Tibial artery (tissue), 4 donors: ENCODE data around the gene SLC66A1.

Source experiments
- DNase-seq, 2 donors: peaks; one replicate each; pipeline ENCODE4 v3.0.0-alpha.2; 2019
- H3K27ac ChIP-seq, 2 donors: fragments of 200-600 bp; sonication (generic) in 1 of 2; 1 replicate in 1 of 2; 2 replicates in 1 of 2; pipeline ENCODE4 v1.5.1; 2018 to 2019; ENCODE audit warnings: mild to moderate bottlenecking in 1 of 2
- H3K27me3 ChIP-seq, 2 donors: fragments of 200-600 bp; sonication (generic) in 1 of 2; one replicate each; pipeline versions ENCODE4 v1.5.1 to v1.6.0; 2016 to 2019
- H3K36me3 ChIP-seq, 3 donors: fragments of 200-600 bp; sonication (generic) in 2 of 3; one replicate each; pipeline ENCODE4 v1.5.1; 2016 to 2019; ENCODE audit warnings: mild to moderate bottlenecking in 2 of 3
- H3K4me1 ChIP-seq, 4 donors: fragments of 200-600 bp; sonication (generic) in 2 of 4; 1 replicate in 3 of 4; 2 replicates in 1 of 4; pipeline ENCODE4 v1.5.1; 2016 to 2019
- H3K4me3 ChIP-seq, 2 donors: fragments of 200-600 bp; sonication (generic) in 1 of 2; 1 replicate in 1 of 2; 2 replicates in 1 of 2; pipeline ENCODE4 v1.5.1; 2018 to 2019; ENCODE audit warnings: mild to moderate bottlenecking in 2 of 2
- H3K9me3 ChIP-seq, 3 donors: fragments of 200-600 bp; sonication (generic) in 1 of 3; one replicate each; pipeline ENCODE4 v1.5.1; 2016 to 2019
- intact Hi-C: fragments of 100-400 bp; cut with DNase I; formaldehyde crosslinking; loops from one replicate; pipeline ENCODE4 v1.15.0; 2023; ENCODE audit warnings: low total_unique reads
- TF ChIP-seq, protein P1 (sequence below), 2 experiments: fragments of 200-600 bp in 1 of 2; fragments of 450-650 bp in 1 of 2; IDR thresholded peaks; one replicate each; pipeline ENCODE4 v1.5.1; 2017 to 2019; ENCODE audit warnings: antibody characterized with exemption in 2 of 2, mild to moderate bottlenecking in 1 of 2, moderate library complexity in 1 of 2

The SLC66A1 gene

DNA sequence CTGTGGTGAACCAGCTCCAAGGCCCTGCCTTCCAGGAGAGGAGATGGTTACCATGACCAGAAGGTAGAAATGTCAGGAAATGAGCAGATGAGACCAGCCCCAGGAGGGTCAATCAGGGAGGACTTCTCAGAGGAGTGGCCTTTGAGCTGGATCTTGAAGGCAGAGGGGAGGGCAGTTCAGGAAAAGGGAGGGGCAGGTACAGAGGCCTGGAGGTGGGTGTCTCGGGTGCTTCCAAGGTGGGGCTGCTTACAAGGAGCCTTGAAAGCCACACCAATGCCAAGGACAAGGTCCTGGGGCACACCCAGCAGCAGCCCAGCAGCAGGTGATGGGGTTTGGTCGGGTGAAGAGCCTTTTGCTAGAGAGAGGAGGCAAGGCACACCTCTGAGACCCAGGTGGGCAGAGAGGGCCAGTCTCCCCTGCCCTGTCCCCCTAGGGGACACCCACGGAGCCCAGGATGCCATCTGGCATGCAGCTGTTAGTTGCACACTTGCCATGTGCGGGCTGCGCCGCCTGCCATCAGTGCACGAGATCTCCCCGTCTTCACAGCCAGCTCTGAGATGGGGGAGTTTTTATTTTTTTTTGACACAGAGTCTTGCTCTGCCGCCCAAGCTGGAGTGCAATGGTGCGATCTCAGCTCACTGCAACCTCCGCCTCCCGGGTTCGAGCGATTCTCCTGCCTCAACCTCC, 18.5 kb downstream of the SLC66A1 start:
- Histone ChIP-seq H3K27me3 (no peaks in the 10 kb centered on the region), H3K4me3 (no peak overlapping the region), H3K27ac (no peak overlapping the region), H3K9me3 (no peaks in the 10 kb centered on the region), H3K36me3 (peaks cover 12 to 83% (median 35%) of the 10 kb centered on the region in 3 donors), H3K4me1 (no peaks in the 10 kb centered on the region)
- TF ChIP-seq, protein P1, sequence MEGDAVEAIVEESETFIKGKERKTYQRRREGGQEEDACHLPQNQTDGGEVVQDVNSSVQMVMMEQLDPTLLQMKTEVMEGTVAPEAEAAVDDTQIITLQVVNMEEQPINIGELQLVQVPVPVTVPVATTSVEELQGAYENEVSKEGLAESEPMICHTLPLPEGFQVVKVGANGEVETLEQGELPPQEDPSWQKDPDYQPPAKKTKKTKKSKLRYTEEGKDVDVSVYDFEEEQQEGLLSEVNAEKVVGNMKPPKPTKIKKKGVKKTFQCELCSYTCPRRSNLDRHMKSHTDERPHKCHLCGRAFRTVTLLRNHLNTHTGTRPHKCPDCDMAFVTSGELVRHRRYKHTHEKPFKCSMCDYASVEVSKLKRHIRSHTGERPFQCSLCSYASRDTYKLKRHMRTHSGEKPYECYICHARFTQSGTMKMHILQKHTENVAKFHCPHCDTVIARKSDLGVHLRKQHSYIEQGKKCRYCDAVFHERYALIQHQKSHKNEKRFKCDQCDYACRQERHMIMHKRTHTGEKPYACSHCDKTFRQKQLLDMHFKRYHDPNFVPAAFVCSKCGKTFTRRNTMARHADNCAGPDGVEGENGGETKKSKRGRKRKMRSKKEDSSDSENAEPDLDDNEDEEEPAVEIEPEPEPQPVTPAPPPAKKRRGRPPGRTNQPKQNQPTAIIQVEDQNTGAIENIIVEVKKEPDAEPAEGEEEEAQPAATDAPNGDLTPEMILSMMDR (IDR thresholded peaks at IDR 0.05) = no peak
- intact Hi-C loops = no loop called here
- DNase-seq = no peak

DNA sequence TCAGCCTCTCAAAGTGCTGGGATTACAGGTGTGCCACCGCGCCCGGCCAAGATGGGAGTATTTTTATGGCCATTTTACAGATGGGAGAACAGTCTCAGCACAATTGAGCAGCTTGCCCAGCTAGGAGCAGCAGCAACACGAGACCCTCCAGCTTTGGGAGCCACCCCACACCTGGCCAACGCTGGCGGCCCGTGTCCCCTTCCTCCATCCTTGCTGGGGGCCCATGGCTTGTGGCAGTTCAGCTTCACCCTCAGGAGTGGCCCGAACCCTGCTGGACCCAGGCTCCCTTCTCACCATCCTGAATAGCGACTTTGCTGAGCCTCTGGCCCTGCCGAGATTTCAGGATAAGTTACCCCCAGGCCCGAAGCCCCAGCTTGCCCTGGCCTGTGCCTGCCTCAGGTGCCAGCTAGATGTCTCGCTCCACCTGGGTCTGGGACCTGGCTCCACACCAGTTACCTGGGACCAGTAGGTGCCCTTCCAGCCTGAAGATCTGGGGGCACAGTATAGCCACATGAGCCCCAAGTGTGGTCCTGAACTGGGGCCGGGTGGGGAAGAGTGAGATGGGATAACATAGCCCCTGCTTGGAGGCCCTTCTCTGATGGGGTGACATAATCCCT, 19.2 kb downstream of the SLC66A1 start:
- Histone ChIP-seq H3K9me3 (no peaks in the 10 kb centered on the region), H3K27ac (no peak overlapping the region), H3K4me3 (no peak overlapping the region), H3K4me1 (no peaks in the 10 kb centered on the region), H3K36me3 (peaks cover 4 to 75% (median 27%) of the 10 kb centered on the region in 3 donors), H3K27me3 (no peaks in the 10 kb centered on the region)
- intact Hi-C loops = no loop called here
- DNase-seq = no peak
- TF ChIP-seq, protein P1 (IDR thresholded peaks at IDR 0.05) = no peak

DNA sequence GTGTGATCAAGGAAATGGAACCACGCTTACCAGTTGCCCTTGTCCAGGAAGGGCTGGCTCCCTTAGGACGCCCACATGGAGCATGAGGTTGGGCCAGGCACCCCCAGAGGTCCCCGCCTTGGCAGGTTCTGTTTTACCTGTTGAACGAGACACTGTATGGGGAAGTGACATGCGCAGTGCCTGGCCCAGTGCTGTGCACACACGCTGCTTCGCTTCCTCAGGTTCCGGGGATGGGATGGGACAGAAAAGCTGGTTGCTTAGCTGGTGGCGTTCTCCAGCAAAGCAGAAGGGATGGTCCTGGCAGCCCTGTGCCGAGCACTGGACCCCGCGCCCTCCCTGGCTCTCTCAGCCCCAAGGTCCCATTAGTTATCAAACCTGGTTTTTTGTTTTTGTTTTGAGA, 20.7 kb downstream of the SLC66A1 start:
- Histone ChIP-seq H3K9me3 (no peaks in the 10 kb centered on the region), H3K4me3 (no peak overlapping the region), H3K27me3 (no peaks in the 10 kb centered on the region), H3K27ac (no peak overlapping the region), H3K4me1 (no peaks in the 10 kb centered on the region), H3K36me3 (peaks cover 0 to 67% (median 12%) of the 10 kb centered on the region in 3 donors)
- intact Hi-C loops = no loop called here
- TF ChIP-seq, protein P1 (IDR thresholded peaks at IDR 0.05) = no peak
- no peak for DNase-seq

DNA sequence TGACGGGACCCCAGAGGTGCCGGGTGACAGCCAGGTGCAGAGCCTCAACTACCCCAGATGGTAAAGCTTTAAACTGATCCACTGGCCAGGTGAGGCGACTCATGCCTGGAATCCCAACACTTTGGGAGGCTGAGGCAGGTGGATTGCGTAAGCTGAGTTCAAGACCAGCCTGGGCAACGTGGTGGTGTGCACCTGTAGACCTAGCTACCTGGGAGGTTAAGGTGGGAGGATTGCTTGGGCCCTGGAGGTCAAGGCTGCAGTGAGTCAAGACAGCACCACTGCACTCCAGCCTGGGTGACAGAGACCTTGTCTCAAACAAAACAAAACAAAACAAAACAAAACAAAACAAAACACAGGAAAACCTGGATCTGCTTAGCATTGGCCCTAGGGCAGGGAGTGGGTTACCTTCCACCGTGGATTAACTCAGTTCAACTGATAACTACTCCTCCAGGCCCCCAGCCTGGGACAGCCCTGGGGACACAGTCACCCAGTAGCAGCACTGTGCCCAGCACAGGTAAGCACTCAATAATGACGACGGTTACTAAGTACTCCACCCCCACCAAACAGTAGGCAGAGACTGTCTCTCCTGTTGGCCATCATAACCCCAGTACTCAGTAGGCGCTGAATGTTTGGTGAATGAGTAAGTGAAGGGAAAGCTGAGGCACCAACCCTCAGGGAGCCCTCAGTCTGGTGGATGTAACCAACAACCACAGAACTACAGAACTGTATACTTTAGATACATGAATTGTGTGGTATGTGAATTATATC, 21.6 kb downstream of the SLC66A1 start:
- H3K36me3 ChIP-seq = peaks cover 0 to 67% (median 10%) of the 10 kb centered on the region in 3 donors
- DNase-seq = no peak
- no peak overlapping the region for H3K27ac ChIP-seq
- no peaks in the 10 kb centered on the region for H3K9me3 ChIP-seq
- TF ChIP-seq, protein P1 (IDR thresholded peaks at IDR 0.05) = no peak
- no peak overlapping the region for H3K4me3 ChIP-seq
- H3K4me1 ChIP-seq = no peaks in the 10 kb centered on the region
- intact Hi-C loops = no loop called here
- no peaks in the 10 kb centered on the region for H3K27me3 ChIP-seq

DNA sequence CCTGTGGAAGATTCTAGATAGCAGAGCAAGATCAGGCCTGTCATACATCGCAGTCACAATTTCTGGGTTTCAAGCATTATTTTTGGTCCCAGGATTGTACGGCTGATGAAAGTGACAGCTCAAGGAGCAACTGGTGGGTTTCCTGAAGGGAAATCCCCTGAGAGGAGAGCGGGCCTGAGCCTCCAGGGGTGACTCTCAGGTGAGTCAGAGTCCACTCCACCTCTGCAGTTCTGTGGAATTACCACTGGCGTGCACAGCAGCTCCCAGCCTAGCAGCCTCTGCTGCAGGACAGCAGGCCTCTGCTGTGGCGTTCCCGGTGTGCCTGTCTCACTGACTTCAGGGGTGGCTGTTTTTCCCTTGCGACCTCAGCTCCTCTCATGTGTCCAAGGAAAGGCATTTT, 24.4 kb downstream of the SLC66A1 start:
- no peaks in the 10 kb centered on the region for H3K27me3 ChIP-seq
- peaks cover 0 to 57% (median 30%) of the 10 kb centered on the region in 3 donors for H3K36me3 ChIP-seq
- intact Hi-C loops = no loop called here
- no peak overlapping the region for H3K4me3 ChIP-seq
- TF ChIP-seq, protein P1 (IDR thresholded peaks at IDR 0.05) = no peak
- H3K27ac ChIP-seq = no peak overlapping the region
- H3K4me1 ChIP-seq = peaks cover 0 to 7% (median 2%) of the 10 kb centered on the region in 4 donors
- no peaks in the 10 kb centered on the region for H3K9me3 ChIP-seq
- DNase-seq = no peak
